ENCODE results near the gene PDE4D.

The PDE4D gene

GRCh38 chr5:59332236-59332973 lies 561.1 kb downstream of the PDE4D start:
- no peak for ATAC-seq
- TF ChIP-seq ZNF8 (CRISPR knock-in tag; IDR thresholded peaks at IDR 0.05) (no peak), PPARA (CRISPR knock-in tag; IDR thresholded peaks at IDR 0.05; ENCODE audit: borderline replicate concordance) (no peak), ZNF565 (CRISPR knock-in tag; conservative IDR thresholded peaks at IDR 0.05; ENCODE audit: low read depth) (no peak), ZNF70 (CRISPR knock-in tag; IDR thresholded peaks at IDR 0.05) (no peak), PATZ1 (CRISPR knock-in tag; IDR thresholded peaks at IDR 0.05; ENCODE audit: borderline replicate concordance) (no peak), TOX (CRISPR knock-in tag; IDR thresholded peaks at IDR 0.05; ENCODE audit: borderline replicate concordance) (no peak), ZC3H10 (CRISPR knock-in tag; IDR thresholded peaks at IDR 0.05) (no peak), GLIS3 (CRISPR knock-in tag; IDR thresholded peaks at IDR 0.05) (no peak), RARB (CRISPR knock-in tag; IDR thresholded peaks at IDR 0.05) (no peak), BACH2 (CRISPR knock-in tag; IDR thresholded peaks at IDR 0.05; ENCODE audit: borderline replicate concordance) (no peak), ISL1 (CRISPR knock-in tag; IDR thresholded peaks at IDR 0.05) (no peak), OSR1 (CRISPR knock-in tag; IDR thresholded peaks at IDR 0.05) (no peak), ZFP30 (CRISPR knock-in tag; IDR thresholded peaks at IDR 0.05) (no peak), POU6F1 (CRISPR knock-in tag; IDR thresholded peaks at IDR 0.05; ENCODE audit: borderline replicate concordance, low read depth) (no peak)

- no peak for TF ChIP-seq ZNF70 (CRISPR knock-in tag; IDR thresholded peaks at IDR 0.05)
- no peak for TF ChIP-seq GLIS3 (CRISPR knock-in tag; IDR thresholded peaks at IDR 0.05)
- no peak for TF ChIP-seq CSDC2 (CRISPR knock-in tag; IDR thresholded peaks at IDR 0.05)
- no peak for TF ChIP-seq TCF4 (CRISPR knock-in tag; IDR thresholded peaks at IDR 0.05; ENCODE audit: borderline replicate concordance)
- TF ChIP-seq CSRNP3 (CRISPR knock-in tag; IDR thresholded peaks at IDR 0.05), result no peak
- no peak for TF ChIP-seq ZNF8 (CRISPR knock-in tag; IDR thresholded peaks at IDR 0.05)
- no peak for TF ChIP-seq PATZ1 (CRISPR knock-in tag; IDR thresholded peaks at IDR 0.05; ENCODE audit: borderline replicate concordance)
- TF ChIP-seq TOX (CRISPR knock-in tag; IDR thresholded peaks at IDR 0.05; ENCODE audit: borderline replicate concordance), result no peak
- no peak for TF ChIP-seq ISL1 (CRISPR knock-in tag; IDR thresholded peaks at IDR 0.05)
- no peak for TF ChIP-seq OSR1 (CRISPR knock-in tag; IDR thresholded peaks at IDR 0.05)
- TF ChIP-seq ESRRG (CRISPR knock-in tag; IDR thresholded peaks at IDR 0.05), result no peak
- no peak for ATAC-seq
Measured at GRCh38 chr5:59330680-59331079, 562.8 kb downstream of the PDE4D start.

GRCh38 chr5:59328709-59329296 lies 564.7 kb downstream of the PDE4D start:
- ATAC-seq, result peak; percentile 72
- TF ChIP-seq ZFP30 (CRISPR knock-in tag; IDR thresholded peaks at IDR 0.05) (no peak), TSHZ2 (CRISPR knock-in tag; IDR thresholded peaks at IDR 0.05) (no peak), CSDC2 (CRISPR knock-in tag; IDR thresholded peaks at IDR 0.05) (no peak), SNAI2 (CRISPR knock-in tag; IDR thresholded peaks at IDR 0.05) (no peak), ZNF8 (CRISPR knock-in tag; IDR thresholded peaks at IDR 0.05) (no peak), OSR1 (CRISPR knock-in tag; IDR thresholded peaks at IDR 0.05) (no peak), RARB (CRISPR knock-in tag; IDR thresholded peaks at IDR 0.05) (no peak), ZC3H10 (CRISPR knock-in tag; IDR thresholded peaks at IDR 0.05) (no peak), ZFP3 (CRISPR knock-in tag; IDR thresholded peaks at IDR 0.05) (no peak), PATZ1 (CRISPR knock-in tag; IDR thresholded peaks at IDR 0.05; ENCODE audit: borderline replicate concordance) (no peak), POU6F1 (CRISPR knock-in tag; IDR thresholded peaks at IDR 0.05; ENCODE audit: borderline replicate concordance, low read depth) (no peak)

All from SK-N-SH treated with all-trans-retinoic acid at 6 μM for 48 hours (cell line).